HG02588 (cell line): ENCODE data around the gene ATP2C1.
"Not testable (repeated sequence)": the region's sequence is repeated elsewhere in the genome, so short reads cannot be mapped to it uniquely, and the experiment has no call there.

Source experiments
- ATAC-seq: cut with Tn5 transposase; IDR thresholded peaks from one replicate; pipeline ENCODE4 v1.9.1; 2021; ENCODE audit warnings: mild to moderate bottlenecking, moderate library complexity; ENCODE audit not compliant: unreplicated experiment

ATP2C1 gene

GRCh38 chr3:131036200-131036816 is 142.4 kb downstream of the ATP2C1 start:
- ATAC-seq = no peak

- no peak for ATAC-seq
These were observed 143.1 kb downstream of the ATP2C1 start for GRCh38 chr3:131036986-131037385.

- no peak for ATAC-seq
These were observed 144.4 kb downstream of the ATP2C1 start for GRCh38 chr3:131038326-131038725.

DNA sequence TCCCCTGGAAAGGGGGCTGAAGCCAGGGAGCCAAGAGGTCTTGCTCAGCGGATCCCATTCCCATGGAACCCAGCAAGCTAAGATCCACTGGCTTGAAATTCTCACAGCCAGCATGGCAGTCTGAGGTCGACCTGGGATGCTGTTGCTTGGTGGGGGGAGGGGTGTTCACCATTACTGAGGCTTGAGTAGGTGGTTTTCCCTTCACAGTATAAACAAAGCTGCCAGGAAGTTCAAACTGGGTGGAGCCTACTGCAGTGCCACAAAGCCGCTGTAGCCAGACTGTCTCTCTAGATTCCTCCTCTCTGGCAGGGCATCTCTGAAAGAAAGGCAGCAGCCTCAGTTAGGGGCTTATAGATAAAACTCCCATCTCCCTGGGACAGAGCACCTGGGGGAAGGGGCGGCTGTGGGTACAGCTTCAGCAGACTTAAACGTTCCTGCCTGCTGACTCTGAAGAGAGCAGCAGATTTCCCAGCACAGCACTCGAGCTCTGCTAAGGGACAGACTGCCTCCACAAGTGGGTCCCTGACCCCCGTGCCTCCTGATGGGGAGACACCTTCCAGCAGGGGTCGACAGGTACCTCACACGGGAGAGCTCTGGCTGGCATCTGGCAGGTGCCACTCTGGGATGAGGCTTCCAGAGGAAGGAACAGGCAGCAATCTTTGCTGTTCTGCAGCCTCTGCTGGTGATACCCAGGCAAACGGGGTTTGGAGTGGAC is 148.5 kb downstream of the ATP2C1 start:
- ATAC-seq = not testable (repeated sequence)

GRCh38 chr3:131047582-131047981 is 153.7 kb downstream of the ATP2C1 start:
- no peak for ATAC-seq

- no peak for ATAC-seq
These were observed 154.1 kb downstream of the ATP2C1 start for GRCh38 chr3:131048030-131048429.

DNA sequence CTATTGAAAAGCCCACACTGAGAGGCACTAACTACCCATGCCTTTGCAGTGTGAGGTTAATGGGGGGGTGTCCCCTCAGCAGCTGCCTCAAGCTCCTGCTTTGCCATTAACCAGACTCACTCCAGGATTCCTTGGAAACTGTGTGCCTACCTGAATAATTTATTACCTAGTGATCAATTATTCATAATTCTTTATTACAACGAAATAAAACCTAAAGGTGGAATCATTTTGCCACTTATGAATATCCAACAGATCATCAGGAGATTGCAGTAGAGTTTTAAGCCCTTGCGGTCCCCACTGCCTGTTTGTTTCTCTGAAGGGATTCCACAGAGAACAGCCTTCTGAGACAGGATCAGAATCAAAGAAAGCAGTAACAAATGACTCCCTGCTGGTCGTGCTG is 156.1 kb downstream of the ATP2C1 start:
- ATAC-seq = no peak

DNA sequence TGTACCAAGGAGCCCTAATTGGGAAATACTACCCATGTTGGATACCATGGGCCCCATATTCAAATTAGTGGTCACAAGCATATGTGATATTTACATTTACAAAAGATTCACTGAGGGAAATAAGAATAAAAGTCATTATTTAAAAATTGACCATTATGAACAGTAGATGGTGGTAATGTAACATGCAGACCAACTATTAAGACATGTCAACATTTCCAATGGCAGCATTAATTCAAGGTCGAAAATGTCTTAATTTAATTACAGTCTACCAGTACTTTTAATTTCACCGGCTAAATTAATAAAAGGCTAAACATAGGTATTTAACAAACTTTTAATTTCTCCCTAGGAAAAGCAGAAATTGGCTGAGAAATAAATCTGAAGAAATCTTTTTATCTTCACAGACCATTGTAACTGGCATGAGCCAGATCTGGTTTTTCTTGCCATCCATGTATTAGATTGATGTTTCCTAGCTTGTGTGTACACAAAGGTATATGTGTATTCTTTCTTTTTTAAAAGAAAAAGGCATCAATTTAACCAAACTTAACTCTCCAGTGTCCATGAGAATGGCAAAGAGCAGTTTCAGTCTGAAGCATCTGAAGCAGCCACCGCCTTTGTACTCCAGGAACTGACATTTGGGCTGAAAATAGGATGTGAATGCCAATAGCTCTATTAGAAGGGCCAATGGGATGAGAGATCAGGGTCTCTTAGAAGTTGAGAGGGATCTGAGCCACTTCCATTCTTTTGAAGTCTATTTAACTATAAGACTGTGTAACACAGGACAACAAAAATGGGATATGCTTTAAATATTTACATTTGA is 159.4 kb downstream of the ATP2C1 start:
- ATAC-seq = no peak
